ENCODE data around the gene MTREX.

DNA sequence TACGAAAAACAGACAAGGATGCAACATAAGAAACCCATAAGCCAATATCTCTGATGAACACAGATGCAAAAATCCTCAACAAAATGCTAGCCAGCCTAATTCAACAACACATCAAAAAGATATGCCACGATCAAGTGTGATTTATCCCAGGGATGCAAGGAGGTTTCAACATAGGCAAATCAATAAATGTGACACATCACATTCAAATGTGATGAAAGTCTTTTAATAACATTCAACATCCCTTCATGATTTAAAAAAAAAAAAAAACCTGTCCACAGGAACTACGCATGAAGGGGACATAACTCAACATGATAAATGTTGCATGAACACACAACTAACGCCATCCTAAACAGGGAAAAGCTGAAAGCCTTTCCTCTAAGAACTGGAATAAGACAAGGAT is 124.8 kb downstream of the MTREX start:
- TF ChIP-seq, protein P1, sequence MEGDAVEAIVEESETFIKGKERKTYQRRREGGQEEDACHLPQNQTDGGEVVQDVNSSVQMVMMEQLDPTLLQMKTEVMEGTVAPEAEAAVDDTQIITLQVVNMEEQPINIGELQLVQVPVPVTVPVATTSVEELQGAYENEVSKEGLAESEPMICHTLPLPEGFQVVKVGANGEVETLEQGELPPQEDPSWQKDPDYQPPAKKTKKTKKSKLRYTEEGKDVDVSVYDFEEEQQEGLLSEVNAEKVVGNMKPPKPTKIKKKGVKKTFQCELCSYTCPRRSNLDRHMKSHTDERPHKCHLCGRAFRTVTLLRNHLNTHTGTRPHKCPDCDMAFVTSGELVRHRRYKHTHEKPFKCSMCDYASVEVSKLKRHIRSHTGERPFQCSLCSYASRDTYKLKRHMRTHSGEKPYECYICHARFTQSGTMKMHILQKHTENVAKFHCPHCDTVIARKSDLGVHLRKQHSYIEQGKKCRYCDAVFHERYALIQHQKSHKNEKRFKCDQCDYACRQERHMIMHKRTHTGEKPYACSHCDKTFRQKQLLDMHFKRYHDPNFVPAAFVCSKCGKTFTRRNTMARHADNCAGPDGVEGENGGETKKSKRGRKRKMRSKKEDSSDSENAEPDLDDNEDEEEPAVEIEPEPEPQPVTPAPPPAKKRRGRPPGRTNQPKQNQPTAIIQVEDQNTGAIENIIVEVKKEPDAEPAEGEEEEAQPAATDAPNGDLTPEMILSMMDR (IDR thresholded peaks at IDR 0.05) = no peak
- no peak for TF ChIP-seq POLR2A (IDR thresholded peaks at IDR 0.05)

Measured in Peyer's patch (tissue), 4 donors.